ENCODE data around the gene DENND6B.

- TF ChIP-seq REST (IDR thresholded peaks at IDR 0.05; ENCODE audit: low read depth) (no peak), RAD21 (IDR thresholded peaks at IDR 0.05; ENCODE audit: low read depth) (no peak), YY1 (IDR thresholded peaks at IDR 0.05; ENCODE audit: low read depth) (no peak), EP300 (IDR thresholded peaks at IDR 0.05; ENCODE audit: borderline replicate concordance) (no peak), TAF1 (IDR thresholded peaks at IDR 0.05; ENCODE audit: low read depth) (no peak), CEBPB (IDR thresholded peaks at IDR 0.05) (no peak)
These were observed 2.4 kb upstream of the DENND6B start for GRCh38 chr22:50329236-50329635.

All from Ishikawa (cell line).